T-cell (primary cell): ENCODE measurements around the gene GLCE. TPM values are rescaled to one million over a fixed set of nuclear protein-coding genes. Genes with fewer than 3 reads are reported as not detected.

ENCODE experiments used
- ATAC-seq, 4 experiments: fragments of 200-7000 bp in 3 of 4; fragments of 150-1000 bp in 1 of 4; cut with Tn5 transposase; replicated peaks in 1 of 4; 1 replicate in 3 of 4; 2 replicates in 1 of 4; pipeline ENCODE4 v1.10.0; 2021; ENCODE audit warnings: moderate library complexity in 3 of 4, mild to moderate bottlenecking in 2 of 4, moderate number of reproducible peaks in 1 of 4
- CTCF ChIA-PET, 2 donors: fragments of 300-600 bp; sonication (Branson Sonifier 250); formaldehyde crosslinking; loops; one replicate each; lab custom pipeline; 2022; ENCODE audit warnings: antibody characterized with exemption in 2 of 2; lab: Charles Lee
- POLR2A ChIA-PET, 2 donors: fragments of 300-600 bp; sonication (Branson Sonifier 250); formaldehyde crosslinking; loops; one replicate each; lab custom pipeline; 2022; ENCODE audit warnings: antibody characterized with exemption in 2 of 2; lab: Charles Lee
- DNase-seq, 35 experiments: peaks; one replicate each; pipeline versions ENCODE4 v3.0.0 to v3.0.0-alpha.2; 2013 to 2023
- H3K27ac ChIP-seq: one replicate; pipeline ENCODE4 v1.5.1; 2013; ENCODE audit warnings: low read length
- H3K27me3 ChIP-seq, 2 experiments: replicated peaks in 1 of 2; 1 replicate in 1 of 2; 2 replicates in 1 of 2; pipeline versions ENCODE4 v1.6.1 to v1.7.0; 2013; ENCODE audit warnings: low read length in 1 of 2, mixed read lengths in 1 of 2; ENCODE audit not compliant: control insufficient read depth in 2 of 2, insufficient read depth in 2 of 2; ENCODE audit errors: extremely low read depth in 1 of 2
- H3K36me3 ChIP-seq, 2 donors: 1 replicate in 1 of 2; 2 replicates in 1 of 2; pipeline versions ENCODE4 v1.6.1 to v1.7.0; 2013; ENCODE audit warnings: low read length in 1 of 2; ENCODE audit not compliant: control insufficient read depth in 2 of 2, insufficient read depth in 1 of 2; ENCODE audit errors: extremely low read depth in 1 of 2
- H3K4me1 ChIP-seq, 2 experiments: 1 replicate in 1 of 2; 2 replicates in 1 of 2; pipeline versions ENCODE4 v1.6.1 to v1.7.0; 2013; ENCODE audit warnings: low read length in 2 of 2, mixed read lengths in 1 of 2; ENCODE audit not compliant: insufficient read depth in 2 of 2, control insufficient read depth in 1 of 2; ENCODE audit errors: extremely low read depth in 1 of 2
- H3K4me3 ChIP-seq, 2 donors: 1 replicate in 1 of 2; 2 replicates in 1 of 2; pipeline versions ENCODE4 v1.5.1 to v1.7.0; 2013; ENCODE audit warnings: mild to moderate bottlenecking in 2 of 2, low read length in 1 of 2, moderate library complexity in 1 of 2; ENCODE audit not compliant: control insufficient read depth in 1 of 2; ENCODE audit errors: extremely low read depth in 1 of 2
- H3K9me3 ChIP-seq: 2 replicates; pipeline ENCODE4 v1.7.0; 2013
- H3K27ac Mint-ChIP-seq, 2 donors: one replicate each; pipeline ENCODE4 v1.8.0; 2020 to 2021; ENCODE audit warnings: mild to moderate bottlenecking in 2 of 2, mixed read lengths in 2 of 2
- H3K27me3 Mint-ChIP-seq, 2 donors: one replicate each; pipeline ENCODE4 v1.8.0; 2021 to 2022; ENCODE audit warnings: mixed read lengths in 2 of 2
- H3K36me3 Mint-ChIP-seq: one replicate; pipeline ENCODE4 v1.8.0; 2021; ENCODE audit warnings: mixed read lengths
- H3K4me1 Mint-ChIP-seq, 3 donors: one replicate each; pipeline ENCODE4 v1.8.0; 2020 to 2022; ENCODE audit warnings: mixed read lengths in 3 of 3, mild to moderate bottlenecking in 1 of 3
- H3K4me3 Mint-ChIP-seq, 3 donors: one replicate each; pipeline ENCODE4 v1.8.0; 2020 to 2022; ENCODE audit warnings: mild to moderate bottlenecking in 3 of 3, mixed read lengths in 3 of 3, moderate library complexity in 3 of 3
- H3K9me3 Mint-ChIP-seq, 3 donors: one replicate each; pipeline ENCODE4 v1.8.0; 2020 to 2022; ENCODE audit warnings: mixed read lengths in 3 of 3
- WGBS: methylation state at CpG from one replicate; pipeline ENCODE4 v1.1.5; 2013; ENCODE audit warnings: missing lambda C conversion rate; ENCODE audit not compliant: insufficient coverage; 5-methylcytosine and 5-hydroxymethylcytosine counted together
- total RNA-seq, 35 experiments: library from RNA in 6 of 35; stranded (reverse) in 6 of 35; fragments of 120-200 nt in 1 of 35; gene quantifications; one replicate each; pipeline versions ENCODE4 v1.2.1 to v1.2.4 and lab custom pipeline; 2013 to 2026

GLCE gene
- total RNA-seq, 5 donors from 2014 or later (not counting 1 experiment from before 2014, with no cell fraction given): 5.1 to 6.6 (median 5.5) TPM

DNA sequence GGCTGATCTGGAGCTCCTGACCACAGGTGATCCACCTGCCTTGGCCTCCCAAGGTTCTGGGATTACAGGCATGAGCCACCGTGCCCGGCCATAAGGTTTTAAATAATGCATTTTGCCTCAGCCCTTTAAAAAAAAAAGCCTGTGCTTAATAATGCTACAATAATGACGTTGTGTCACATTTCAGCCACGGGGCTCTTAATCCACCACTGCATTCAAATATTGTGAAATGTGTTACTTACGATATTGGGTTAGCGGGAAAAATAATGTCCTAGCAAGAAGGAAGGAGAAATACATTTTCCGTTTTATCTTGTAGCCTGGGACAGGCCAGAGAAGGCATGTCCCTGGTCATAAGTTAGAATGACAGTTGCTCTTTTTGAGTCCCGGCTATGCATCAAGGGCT, 155.9 kb downstream of the GLCE start:
- H3K27ac ChIP-seq: no peak overlapping the region
- Mint-ChIP-seq H3K4me3 (no peak overlapping the region), H3K27ac (no peak overlapping the region), H3K4me1 (peaks cover 6 to 8% (median 7%) of the 10 kb centered on the region in 3 donors), H3K36me3 (no peaks in the 10 kb centered on the region), H3K9me3 (no peaks in the 10 kb centered on the region), H3K27me3 (peaks cover 4 to 18% of the 10 kb centered on the region in 2 donors)
- H3K9me3 ChIP-seq: no peaks in the 10 kb centered on the region
- no peaks in the 10 kb centered on the region for H3K36me3 ChIP-seq
- peaks cover 2 to 3% of the 10 kb centered on the region in 2 experiments for H3K4me1 ChIP-seq
- H3K4me3 ChIP-seq: no peak overlapping the region
- ATAC-seq (no peak), DNase-seq (no peak)
- CTCF ChIA-PET: no interaction called here
- POLR2A ChIA-PET: no interaction called here
- WGBS: 84% methylated on average over 4 of the region's 8 CpGs
- peaks cover 0 to 31% of the 10 kb centered on the region in 2 experiments for H3K27me3 ChIP-seq

DNA sequence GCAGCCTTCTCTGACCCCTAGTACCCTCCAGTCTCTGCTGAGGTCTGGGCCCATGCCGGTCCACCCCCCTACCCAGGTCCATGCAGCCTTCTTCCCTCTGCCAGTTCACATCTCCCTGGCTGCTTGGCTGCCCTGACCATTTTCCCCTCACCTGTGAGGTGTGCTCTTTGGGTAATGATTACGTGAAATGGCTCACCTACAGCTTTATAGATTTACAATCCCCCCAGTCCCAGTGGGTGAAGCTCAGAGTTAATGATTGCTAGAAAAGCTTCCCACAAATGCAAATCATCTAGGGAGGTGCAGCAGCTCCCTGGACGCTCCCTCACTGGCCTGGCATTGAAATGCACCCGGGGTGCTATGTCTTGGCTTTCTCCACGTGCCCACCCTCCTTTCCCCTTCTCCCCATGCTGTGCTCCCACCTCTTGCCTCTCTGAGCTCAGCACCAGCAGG, 157.0 kb downstream of the GLCE start:
- ChIA-PET CTCF (no interaction called here), POLR2A (no interaction called here)
- Histone ChIP-seq H3K27me3 (peaks cover 0 to 38% of the 10 kb centered on the region in 2 experiments), H3K4me3 (no peak overlapping the region), H3K36me3 (no peaks in the 10 kb centered on the region), H3K9me3 (no peaks in the 10 kb centered on the region), H3K27ac (no peak overlapping the region), H3K4me1 (peaks cover 2 to 3% of the 10 kb centered on the region in 2 experiments)
- Mint-ChIP-seq H3K9me3 (no peaks in the 10 kb centered on the region), H3K27me3 (peaks cover 4 to 24% of the 10 kb centered on the region in 2 donors), H3K36me3 (no peaks in the 10 kb centered on the region), H3K4me3 (no peak overlapping the region), H3K4me1 (peaks cover 7 to 8% (median 8%) of the 10 kb centered on the region in 3 donors), H3K27ac (no peak overlapping the region)
- WGBS: 62% methylated on average over 3 of the region's 5 CpGs
- ATAC-seq (no peak), DNase-seq (no peak)

DNA sequence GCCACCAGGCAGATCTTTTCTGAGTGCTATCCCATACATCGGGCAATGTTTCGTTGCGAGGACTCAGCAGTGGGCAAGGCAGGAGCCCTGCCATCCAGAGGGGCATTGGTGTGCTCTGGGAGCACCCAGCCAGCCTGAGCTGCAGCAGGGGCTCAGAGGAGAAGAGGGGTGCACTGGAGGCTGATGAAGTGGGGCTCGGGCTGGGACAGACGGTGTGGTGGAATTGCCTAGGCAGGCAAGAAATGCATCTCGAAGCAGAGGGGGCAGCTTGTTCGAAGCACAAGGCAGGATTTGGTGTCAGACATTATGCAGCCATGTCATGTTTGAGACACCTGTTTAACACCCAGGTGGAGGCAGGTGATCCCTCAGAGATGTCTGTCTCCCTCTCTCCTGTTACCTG, 157.6 kb downstream of the GLCE start:
- POLR2A ChIA-PET: no interaction called here
- no peaks in the 10 kb centered on the region for H3K36me3 Mint-ChIP-seq

DNA sequence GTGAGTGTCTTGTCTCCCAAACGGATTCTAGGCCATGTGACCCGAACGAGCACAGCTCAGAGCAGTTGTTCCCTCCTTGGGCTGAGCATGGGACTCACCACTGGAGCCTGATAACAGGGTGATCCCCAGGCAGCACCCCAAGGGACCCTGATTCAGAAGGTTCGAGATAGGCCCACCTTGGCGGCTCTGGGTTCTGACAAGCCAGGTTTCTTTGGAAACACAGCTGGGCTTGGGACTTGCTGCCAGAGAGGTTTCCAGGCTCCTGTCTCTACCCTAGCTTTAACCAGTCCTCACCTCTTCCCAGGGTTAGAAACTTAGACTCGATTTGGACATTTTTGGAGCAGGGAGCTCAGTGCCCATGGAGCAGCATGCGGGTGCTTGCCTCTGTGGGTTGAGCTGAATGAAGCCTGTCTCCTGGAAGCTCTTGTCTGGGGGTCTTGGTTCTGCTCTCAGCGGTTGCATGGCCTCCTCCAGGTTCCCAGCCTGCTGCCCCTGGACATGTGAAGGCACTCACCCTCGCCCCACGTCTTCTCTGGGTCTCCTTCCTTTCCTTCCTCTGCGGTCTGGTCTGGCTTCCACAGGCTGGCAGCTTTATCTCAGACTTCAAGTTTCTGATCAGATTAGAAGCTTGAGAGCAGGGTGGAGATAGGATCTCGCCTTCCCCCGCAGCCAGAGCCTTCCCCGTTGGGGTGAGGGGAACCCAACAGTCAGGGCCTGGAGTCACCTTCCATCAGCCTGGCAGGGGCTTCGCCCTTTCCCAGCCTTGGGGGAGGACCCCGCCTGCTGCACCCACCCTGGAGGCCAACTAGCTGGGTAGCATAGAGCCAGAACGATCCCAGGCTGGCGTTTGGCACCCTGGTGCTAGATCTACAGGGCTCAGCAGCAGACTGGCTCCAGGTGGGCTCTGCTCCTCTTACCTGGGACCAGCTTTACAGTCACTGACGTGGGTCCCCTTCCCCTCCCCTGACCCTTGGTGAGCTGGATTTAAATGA, 159.2 kb downstream of the GLCE start:
- no peaks in the 10 kb centered on the region for H3K36me3 ChIP-seq
- no peak overlapping the region for H3K27ac ChIP-seq
- no peak for ATAC-seq
- no peak for DNase-seq
- Mint-ChIP-seq H3K36me3 (no peaks in the 10 kb centered on the region), H3K27ac (no peak overlapping the region), H3K27me3 (peaks cover 4 to 23% of the 10 kb centered on the region in 2 donors), H3K9me3 (no peaks in the 10 kb centered on the region), H3K4me3 (no peak overlapping the region), H3K4me1 (peaks cover 7 to 8% (median 8%) of the 10 kb centered on the region in 3 donors)
- peaks cover 0 to 36% of the 10 kb centered on the region in 2 experiments for H3K27me3 ChIP-seq
- 51% methylated on average over 13 of the region's 19 CpGs for WGBS
- ChIA-PET POLR2A (interaction anchor here in 1 of 2 donors (0.6 kb wide), 1 partner anchor 1259 kb away, joined by 3 read pairs; no protein-coding TSS in a partner anchor), CTCF (no interaction called here)
- peaks cover 2 to 3% of the 10 kb centered on the region in 2 experiments for H3K4me1 ChIP-seq
- no peaks in the 10 kb centered on the region for H3K9me3 ChIP-seq
- no peak overlapping the region for H3K4me3 ChIP-seq

More for the DNA sequence above, 157.6 kb downstream of the GLCE start:
- H3K36me3 ChIP-seq: no peaks in the 10 kb centered on the region
- H3K4me1 Mint-ChIP-seq: peaks cover 7 to 8% (median 8%) of the 10 kb centered on the region in 3 donors
- H3K4me3 ChIP-seq: no peak overlapping the region
- no peak overlapping the region for H3K27ac Mint-ChIP-seq
- H3K4me3 Mint-ChIP-seq: no peak overlapping the region
- H3K9me3 ChIP-seq: no peaks in the 10 kb centered on the region
- peaks cover 2 to 3% of the 10 kb centered on the region in 2 experiments for H3K4me1 ChIP-seq
- ATAC-seq: no peak
- peaks cover 0 to 41% of the 10 kb centered on the region in 2 experiments for H3K27me3 ChIP-seq
- H3K9me3 Mint-ChIP-seq: no peaks in the 10 kb centered on the region
- WGBS: 92% methylated on average over 7 of the region's 7 CpGs
- peaks cover 4 to 25% of the 10 kb centered on the region in 2 donors for H3K27me3 Mint-ChIP-seq
- no peak overlapping the region for H3K27ac ChIP-seq
- DNase-seq: no peak
- CTCF ChIA-PET: no interaction called here

DNA sequence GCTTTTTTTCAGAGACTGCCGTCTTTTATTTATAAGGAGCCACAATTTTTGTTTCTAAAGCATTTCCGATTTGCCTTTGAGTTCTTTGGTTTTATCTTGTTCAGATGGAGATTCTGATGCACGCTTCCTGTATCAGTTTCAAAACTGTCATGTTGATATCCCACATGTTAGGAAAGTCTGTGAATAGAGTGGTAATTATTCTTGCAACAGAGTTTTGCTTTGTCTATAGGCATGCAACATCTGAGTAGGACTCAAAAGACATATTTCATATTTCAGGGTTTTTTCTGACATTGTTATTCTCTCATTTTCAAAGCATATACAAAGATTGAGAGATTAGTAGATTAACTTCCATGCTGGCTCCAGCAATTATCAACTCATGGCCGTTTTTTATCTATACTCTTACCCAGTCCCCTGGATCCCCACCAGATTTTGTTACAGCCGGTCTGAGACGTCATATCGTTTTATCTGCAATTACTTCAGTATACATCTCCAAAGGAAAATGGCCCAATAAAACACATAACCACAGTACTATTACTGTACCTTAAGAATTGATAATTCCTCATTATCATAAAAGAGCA, 160.6 kb downstream of the GLCE start:
- ATAC-seq: no peak
- Mint-ChIP-seq H3K36me3 (no peaks in the 10 kb centered on the region), H3K27ac (no peak overlapping the region), H3K4me1 (peaks cover 7 to 8% (median 8%) of the 10 kb centered on the region in 3 donors), H3K4me3 (no peak overlapping the region), H3K9me3 (no peaks in the 10 kb centered on the region), H3K27me3 (peaks cover 0 to 25% of the 10 kb centered on the region in 2 donors)
- H3K27me3 ChIP-seq: peaks cover 0 to 37% of the 10 kb centered on the region in 2 experiments
- no peak for DNase-seq
- H3K4me3 ChIP-seq: no peak overlapping the region
- no peaks in the 10 kb centered on the region for H3K36me3 ChIP-seq
- H3K27ac ChIP-seq: no peak overlapping the region
- no peaks in the 10 kb centered on the region for H3K9me3 ChIP-seq
- 41% methylated on average over 2 of the region's 7 CpGs for WGBS
- POLR2A ChIA-PET: no interaction called here
- H3K4me1 ChIP-seq: peaks cover 2 to 3% of the 10 kb centered on the region in 2 experiments
- CTCF ChIA-PET: no interaction called here
